GM19023 (cell line): ENCODE data around the gene MAL.

ENCODE experiments used
- ATAC-seq: cut with Tn5 transposase; IDR thresholded peaks from one replicate; pipeline ENCODE4 v1.9.1; 2021; ENCODE audit warnings: mild to moderate bottlenecking, moderate library complexity; ENCODE audit not compliant: unreplicated experiment

MAL gene

DNA sequence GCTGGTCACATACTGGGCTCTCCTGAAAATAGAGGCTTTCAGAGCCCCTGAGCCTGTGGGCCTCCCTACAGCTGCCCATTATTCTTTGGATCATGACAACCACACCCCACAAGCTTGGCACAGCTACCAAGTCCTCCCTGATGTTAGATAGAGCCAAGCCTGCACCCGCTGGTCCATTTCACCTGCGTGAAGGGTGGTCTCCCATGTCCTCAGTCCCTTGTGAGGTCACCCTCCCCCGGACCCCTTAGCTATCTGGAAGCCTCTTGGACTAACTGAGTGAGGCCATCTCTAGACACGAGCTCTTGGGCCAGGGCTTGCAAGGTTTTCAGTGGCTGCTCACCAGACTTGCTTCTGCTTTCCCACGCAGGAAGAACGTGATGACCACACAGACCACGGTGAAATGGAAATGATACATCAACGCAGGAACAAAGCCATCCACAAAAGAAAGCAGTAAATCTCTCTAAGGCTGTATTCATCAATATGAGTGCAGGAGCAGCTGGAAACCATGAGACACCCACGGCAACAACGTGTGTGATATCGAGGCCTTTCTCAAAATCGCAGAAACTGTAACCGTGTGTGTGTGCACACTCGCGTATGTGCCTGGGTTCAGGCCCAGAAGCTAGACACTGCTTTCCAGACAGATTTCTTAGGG lies 10.1 kb upstream of the MAL start:
- ATAC-seq = no peak

DNA sequence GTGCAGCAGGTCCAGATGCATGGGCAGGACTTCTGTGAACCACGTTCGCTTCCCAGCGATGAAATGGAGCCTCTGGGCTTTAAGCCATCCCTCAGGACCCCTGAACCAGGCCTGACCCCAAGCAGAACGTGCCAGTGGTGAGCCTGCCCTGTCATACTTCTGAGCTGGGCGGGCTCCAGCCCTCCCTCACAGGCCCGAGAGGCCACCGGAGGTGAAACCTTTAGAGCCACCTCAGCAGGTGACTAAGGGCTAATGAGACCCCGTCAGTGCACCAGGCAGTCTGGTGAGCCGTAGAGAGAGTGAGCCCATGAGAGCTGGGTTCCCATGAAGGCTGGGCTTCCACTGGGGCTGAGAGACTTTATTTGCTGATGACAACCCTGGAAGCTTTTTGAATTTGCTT lies 8.9 kb upstream of the MAL start:
- no peak for ATAC-seq

DNA sequence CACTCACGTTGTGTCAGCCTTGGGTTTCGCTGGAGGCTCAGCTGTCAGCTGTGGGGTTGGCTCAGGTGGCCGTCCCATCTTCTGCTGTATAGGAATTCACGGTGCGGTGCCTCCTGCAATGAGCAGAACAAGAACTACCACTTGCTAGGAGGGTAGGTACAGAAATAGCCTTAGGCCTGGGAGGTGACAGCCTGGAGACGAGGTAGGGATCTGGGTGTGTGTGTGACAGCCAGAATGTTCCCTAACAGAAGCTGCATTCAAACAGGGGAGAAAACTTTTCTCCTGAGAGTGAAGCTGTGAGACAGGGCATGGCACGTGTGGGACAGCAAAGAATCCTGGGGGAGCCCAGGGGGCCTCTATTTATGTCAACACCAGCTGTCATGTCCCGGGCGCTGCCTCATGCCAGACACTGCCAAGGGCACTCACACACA lies 8.4 kb upstream of the MAL start:
- ATAC-seq = no peak

- no peak for ATAC-seq
These were observed 7.7 kb upstream of the MAL start for GRCh38 chr2:95017836-95018235.

- ATAC-seq = no peak
These were observed 7.2 kb upstream of the MAL start for GRCh38 chr2:95018301-95018700.

DNA sequence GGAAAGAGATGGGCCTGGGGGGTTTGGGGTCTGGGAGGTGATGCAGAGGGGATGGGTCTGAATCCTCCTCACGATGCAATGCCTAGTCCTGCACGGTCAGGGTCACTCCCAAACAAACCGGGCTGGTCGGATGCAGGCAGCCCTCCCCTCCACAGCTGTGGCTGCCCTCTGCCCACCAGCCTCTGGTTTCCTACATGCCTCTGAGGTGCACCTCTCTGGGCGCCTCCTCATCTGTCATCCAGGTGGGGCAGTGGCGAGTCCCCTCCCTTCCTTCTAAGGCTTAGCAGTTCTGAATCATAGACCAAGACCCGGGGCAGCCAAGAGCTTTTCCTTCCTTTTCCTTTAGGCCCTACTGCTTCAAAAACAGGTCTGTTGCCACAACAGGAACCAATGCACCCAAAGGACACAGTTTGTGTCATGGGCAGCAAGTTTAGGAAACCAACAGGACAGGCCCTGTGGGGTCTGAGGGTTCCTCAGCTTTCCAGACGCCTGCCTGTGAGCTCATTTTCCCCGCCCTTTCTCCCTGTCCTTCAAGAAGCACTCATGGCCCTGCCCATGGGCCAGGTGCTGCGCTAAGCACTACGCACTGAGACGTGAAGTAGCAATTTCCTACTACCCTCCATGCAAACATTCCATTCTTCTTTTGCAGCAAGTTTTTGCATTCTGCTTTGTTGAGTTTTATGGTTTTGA lies 6.5 kb upstream of the MAL start:
- no peak for ATAC-seq

- no peak for ATAC-seq
These were observed 5.9 kb upstream of the MAL start for GRCh38 chr2:95019572-95019971.

- ATAC-seq = no peak
These were observed 5.1 kb upstream of the MAL start for GRCh38 chr2:95020275-95021022.

- no peak for ATAC-seq
These were observed 4.5 kb upstream of the MAL start for GRCh38 chr2:95021023-95021416.

- ATAC-seq = no peak
These were observed 3.7 kb upstream of the MAL start for GRCh38 chr2:95021847-95022246.

GRCh38 chr2:95022309-95023221 lies 2.9 kb upstream of the MAL start:
- ATAC-seq = peak; percentile 88

DNA sequence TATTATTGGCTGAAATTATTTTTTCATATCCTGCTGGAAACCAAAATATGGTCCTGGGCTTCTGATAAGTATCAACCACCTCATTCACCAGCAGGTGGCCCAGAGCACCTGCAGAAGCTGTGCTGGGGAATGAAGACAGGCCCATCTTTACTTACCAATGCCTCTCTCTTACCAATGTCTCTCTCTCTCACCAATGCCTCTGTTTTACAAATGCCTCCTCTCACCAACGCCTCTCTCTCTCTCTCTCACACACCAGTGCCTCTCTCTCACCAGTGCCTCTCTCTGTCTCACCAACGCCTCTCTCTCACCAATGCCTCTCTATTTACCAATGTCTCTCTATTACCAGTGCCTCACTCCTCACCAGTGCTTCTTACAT lies 2.3 kb upstream of the MAL start:
- no peak for ATAC-seq

GRCh38 chr2:95024371-95024770 lies 1.1 kb upstream of the MAL start:
- no peak for ATAC-seq

DNA sequence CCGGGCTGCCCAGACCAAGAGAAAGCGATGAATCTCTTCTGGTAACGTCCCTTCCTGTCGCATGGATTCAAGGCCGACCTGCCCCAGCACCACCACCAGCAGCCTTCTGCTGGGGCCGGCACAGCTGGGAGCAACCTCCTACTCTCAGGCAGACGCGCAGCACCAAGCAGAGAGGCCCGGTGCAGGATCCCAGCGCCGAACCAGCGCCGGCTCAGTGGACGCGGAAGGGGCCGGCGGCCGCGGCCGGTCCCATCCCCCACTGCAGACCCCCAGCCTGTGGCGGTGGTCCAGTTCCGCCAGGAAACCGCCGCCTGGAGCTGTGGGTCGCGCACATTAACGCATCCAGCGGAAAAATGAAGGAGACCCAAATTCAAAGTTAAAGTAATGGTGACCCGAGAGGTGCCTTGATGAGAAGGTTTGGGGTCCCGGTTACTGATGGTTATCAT lies 525 bp upstream of the MAL start:
- no peak for ATAC-seq

GRCh38 chr2:95026471-95027368 lies 1.2 kb downstream of the MAL start:
- ATAC-seq = no peak

GRCh38 chr2:95027369-95027720 lies 1.8 kb downstream of the MAL start:
- no peak for ATAC-seq

DNA sequence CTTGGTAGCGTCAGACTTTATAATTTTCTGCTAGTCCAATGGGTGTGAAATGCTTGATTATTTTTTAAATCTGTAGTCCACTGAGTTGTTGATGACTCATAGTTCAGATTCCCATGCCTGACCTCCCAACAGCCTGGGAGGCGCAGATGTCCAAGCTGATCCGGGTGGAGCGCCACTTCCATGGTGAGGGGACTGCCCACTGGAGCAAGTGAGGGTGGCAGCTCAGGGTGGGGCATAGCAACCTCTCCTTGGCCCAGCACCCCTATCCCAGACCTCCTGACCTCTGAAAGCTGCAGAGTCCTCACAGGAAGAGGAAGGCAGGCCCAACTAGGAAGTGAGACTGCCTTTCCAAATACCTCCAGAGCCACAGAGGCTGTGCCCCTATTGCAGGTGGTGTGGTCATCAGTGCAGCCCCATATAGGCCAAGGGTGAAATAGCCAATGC lies 4.4 kb downstream of the MAL start:
- no peak for ATAC-seq

DNA sequence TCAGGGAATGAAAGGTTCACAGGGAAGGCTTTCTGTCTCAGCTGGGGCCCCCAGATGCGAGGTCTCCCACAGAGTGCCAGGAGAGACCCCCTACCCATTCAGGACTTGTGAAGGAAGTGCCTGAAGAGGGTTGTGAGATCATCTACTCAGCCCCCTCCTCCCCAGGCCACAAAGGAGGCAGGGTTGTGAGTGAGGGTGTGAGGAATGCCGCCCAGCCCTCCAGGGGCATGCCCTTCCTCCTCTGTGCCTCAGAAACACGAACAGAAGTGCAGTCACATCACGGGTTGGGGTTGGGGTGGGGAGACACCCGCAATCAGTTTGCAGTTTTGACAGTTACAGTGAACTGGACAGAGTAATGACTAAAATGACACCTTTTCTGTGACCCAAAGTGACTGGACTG lies 5.0 kb downstream of the MAL start:
- ATAC-seq = no peak

GRCh38 chr2:95031076-95031725 lies 5.7 kb downstream of the MAL start:
- ATAC-seq = no peak

GRCh38 chr2:95031726-95032116 lies 6.2 kb downstream of the MAL start:
- no peak for ATAC-seq
